Left forelimb (tissue), 1 donor: ENCODE results near the gene FDX2.

Source experiments
- DNase-seq: peaks from one replicate; pipeline ENCODE4 v3.0.0-alpha.2; 2018; ENCODE audit warnings: low spot score

The FDX2 gene

DNA sequence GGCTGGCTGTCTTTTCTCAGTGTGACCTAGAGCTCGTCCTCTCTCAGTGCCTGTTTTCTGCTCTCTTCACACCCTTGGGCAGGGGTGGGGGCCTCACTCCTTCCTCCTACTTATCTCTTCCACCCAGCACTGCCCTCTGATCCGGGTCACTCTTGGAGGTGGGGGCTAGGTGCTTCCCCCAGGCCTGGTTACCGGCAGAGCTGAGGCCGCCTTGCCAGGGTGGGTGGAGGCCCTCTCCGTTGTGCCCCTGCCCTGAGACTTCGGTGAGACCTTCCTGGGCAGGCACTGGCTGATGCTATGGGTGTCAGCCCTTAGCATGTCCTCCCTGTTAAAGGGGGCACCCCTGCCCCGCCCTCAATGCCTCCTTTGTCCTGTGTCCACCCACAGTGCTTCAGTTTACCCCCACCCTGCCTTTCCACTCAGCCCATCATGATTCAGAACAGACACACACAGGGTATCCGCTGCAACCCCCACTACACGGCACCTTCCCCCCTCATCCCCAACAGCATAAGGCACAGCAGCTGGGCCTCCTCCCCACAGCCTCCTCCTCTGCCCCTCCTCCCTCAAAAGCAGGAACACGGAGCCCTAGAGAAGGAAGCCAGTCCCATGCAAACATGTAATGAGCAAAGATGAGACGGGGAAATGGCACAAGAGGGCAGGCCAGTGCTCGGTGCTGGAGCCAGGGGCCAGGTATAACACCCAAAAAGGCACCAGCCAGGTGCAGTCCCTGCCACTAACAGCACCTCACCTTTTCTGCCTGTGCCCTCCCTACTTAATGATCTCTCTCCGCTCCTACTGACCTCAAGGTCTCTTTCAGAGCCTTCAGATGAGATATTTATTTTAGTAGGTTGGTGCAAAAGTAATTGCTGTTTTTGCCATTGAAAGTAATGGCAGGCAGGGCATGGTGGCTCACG is 16.0 kb downstream of the FDX2 start:
- DNase-seq: no peak

DNA sequence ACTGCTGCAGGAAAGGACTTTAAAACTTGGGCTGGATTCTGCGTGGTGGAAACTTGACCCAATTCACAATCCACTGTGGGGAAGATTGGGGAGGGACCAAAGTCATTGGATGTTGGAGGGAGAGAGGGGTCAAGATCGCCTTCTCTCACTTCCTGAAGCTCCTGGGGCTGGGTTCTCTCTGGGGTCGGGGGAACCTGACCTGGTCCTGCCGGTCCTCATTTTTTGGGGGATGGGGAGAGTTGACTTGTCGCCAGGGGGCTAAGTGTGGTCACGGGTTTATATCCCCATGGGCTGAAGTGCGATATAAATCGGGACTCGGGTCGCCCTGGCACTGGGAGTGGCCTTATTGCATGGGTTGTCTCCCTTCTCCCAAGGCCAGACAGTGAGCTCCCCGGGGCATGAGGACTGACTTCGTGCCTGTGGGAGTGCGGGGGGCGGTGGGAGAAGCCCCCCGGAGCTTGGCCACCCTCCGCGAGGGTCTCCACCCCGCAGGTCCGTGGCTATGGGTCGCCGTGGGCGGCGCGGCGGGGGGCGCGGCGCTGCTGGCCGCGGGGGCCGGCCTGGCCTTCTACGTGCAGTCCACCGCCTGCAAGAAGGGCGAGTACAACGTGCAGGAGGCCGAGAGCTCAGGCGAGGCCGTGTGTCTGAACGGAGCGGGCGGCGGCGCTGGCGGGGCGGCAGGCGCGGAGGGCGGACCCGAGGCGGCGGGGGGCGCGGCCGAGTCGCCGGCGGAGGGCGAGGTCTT is 19.8 kb downstream of the FDX2 start:
- no peak for DNase-seq

DNA sequence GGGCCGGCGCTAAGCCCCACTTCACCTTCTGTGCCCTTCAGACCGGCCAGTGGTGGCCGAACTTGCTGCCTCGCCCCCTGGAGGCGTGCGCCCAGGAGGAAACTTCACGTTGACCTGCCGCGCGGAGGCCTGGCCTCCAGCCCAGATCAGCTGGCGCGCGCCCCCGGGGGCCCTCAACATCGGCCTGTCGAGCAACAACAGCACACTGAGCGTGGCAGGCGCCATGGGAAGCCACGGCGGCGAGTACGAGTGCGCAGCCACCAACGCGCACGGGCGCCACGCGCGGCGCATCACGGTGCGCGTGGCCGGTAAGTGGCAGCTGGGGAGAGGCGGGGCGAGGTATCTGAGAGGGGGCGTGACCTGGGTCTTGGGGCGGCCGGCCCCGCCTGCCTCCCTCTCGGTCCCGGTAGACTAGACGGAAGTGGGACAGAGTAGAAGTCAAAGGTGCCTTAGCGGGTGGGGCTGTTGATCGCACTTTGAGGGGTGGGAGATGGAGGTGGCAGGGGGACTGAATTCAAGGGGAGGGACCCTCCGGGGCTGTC is 20.4 kb downstream of the FDX2 start:
- no peak for DNase-seq

DNA sequence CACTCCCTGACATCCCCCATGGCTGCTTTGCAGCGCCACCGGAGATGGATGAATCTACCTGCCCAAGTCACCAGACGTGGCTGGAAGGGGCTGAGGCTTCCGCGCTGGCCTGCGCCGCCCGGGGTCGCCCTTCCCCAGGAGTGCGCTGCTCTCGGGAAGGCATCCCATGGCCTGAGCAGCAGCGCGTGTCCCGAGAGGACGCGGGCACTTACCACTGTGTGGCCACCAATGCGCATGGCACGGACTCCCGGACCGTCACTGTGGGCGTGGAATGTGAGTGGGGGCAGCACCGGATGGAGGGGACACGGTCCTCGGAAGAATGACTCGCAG is 21.5 kb downstream of the FDX2 start:
- DNase-seq: peak; percentile 63

DNA sequence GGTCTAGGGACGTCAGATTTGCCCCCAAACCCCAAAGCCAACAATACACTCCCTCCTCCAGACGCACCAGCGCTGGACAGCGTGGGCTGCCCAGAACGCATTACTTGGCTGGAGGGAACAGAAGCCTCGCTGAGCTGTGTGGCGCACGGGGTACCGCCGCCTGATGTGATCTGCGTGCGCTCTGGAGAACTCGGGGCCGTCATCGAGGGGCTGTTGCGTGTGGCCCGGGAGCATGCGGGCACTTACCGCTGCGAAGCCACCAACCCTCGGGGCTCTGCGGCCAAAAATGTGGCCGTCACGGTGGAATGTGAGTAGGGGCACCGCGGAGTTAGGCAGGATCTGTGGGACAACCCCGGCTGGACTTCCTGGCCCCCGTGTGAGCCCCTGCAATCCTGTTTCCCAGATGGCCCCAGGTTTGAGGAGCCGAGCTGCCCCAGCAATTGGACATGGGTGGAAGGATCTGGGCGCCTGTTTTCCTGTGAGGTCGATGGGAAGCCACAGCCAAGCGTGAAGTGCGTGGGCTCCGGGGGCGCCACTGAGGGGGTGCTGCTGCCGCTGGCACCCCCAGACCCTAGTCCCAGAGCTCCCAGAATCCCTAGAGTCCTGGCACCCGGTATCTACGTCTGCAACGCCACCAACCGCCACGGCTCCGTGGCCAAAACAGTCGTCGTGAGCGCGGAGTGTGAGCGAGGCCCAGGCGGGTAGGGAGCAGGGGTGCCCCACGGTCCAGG is 22.0 kb downstream of the FDX2 start:
- no peak for DNase-seq

DNA sequence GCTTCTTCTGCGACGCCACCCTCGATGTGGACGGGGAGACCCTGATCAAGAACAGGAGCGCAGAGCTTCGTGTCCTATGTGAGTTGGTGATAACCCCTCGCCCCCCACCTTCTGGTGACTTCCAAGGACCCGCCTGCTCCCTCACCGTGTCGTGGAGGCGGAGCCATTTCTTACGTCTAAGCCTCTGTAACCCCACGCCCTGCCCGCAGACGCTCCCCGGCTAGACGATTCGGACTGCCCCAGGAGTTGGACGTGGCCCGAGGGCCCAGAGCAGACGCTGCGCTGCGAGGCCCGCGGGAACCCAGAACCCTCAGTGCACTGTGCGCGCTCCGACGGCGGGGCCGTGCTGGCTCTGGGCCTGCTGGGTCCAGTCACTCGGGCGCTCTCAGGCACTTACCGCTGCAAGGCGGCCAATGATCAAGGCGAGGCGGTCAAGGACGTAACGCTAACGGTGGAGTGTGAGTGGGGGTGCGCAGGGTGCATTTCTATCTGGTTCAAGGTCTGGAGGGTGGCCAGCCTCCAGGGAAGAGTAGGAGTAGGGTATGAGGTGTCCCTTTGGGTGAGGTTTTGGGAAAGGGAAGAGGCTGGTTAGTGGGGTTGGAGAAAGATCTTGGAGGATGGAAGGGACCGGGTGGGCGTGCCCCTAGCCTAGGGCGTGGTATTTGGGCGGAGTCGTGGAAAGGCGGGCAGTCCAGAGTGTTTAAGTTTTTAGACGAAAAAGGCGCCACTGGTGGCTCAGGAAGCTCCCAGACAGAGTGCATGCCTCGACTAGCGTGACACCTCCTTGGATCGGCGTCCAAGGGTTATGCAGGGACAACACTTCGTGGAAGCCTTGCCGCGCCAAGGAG is 22.8 kb downstream of the FDX2 start:
- DNase-seq: peak; percentile 62

DNA sequence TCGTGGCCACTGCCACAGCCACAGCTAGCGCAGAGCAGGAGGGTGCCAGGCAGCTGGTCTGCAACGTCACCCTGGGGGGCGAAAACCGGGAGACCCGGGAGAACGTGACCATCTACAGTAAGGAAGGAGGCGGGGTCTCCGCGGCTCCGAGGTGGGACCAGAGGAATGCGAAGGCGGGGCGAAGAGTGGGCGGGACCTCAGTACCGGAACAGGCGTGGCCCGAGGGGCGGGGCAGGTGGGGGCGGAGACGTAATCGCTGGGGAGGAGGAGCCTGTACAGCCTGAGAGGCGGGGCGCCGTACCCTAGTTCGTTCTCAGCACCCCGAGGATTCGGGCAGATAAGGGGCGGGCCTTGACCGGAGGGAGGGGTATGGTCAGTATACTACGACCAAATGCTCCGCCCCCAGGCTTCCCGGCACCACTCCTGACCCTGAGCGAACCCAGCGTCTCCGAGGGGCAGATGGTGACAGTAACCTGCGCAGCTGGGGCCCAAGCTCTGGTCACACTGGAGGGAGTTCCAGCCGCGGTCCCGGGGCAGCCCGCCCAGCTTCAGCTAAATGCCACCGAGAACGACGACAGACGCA is 23.5 kb downstream of the FDX2 start:
- DNase-seq: peak; percentile 73

DNA sequence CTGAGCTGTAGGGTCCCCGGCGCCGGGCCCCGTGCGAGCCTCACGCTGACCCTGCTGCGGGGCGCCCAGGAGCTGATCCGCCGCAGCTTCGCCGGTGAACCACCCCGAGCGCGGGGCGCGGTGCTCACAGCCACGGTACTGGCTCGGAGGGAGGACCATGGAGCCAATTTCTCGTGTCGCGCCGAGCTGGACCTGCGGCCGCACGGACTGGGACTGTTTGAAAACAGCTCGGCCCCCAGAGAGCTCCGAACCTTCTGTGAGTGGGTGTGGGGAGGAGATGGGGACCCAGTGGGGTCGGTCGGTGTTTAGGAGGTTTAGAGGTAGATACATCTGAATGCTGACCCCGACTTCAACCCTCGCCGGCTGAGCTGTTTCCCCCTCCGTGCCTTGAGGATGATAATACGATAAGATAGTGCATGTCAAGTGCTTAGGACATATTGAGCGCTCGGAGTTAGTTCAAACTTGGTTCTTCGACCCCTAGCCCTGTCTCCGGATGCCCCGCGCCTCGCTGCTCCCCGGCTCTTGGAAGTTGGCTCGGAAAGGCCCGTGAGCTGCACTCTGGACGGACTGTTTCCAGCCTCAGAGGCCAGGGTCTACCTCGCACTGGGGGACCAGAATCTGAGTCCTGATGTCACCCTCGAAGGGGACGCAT is 24.1 kb downstream of the FDX2 start:
- DNase-seq: peak; percentile 64

DNA sequence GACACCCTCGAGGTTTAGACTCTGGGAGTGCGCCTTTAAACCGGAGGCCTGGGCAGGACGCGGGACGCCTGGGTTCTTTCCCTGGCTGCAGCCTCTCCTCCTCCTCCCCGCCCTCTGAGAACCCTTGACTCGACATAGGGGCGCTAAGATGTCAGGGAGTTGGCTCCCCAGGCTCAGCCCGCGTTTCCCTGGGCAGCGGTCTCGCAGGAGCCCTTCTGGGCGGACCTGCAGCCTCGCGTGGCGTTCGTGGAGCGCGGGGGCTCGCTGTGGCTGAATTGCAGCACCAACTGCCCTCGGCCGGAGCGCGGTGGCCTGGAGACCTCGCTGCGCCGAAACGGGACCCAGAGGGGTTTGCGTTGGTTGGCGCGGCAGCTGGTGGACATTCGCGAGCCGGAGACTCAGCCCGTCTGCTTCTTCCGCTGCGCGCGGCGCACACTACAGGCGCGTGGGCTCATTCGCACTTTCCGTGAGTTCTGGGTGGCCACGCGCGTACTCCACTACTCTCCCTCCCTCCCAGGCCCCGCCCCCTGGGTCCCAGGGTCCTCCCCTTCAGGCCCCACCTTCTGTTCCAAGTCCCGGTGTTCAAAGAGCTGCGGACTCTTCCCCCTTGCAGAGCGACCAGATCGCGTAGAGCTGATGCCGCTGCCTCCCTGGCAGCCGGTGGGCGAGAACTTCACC is 24.8 kb downstream of the FDX2 start:
- peak; percentile 67 for DNase-seq

DNA sequence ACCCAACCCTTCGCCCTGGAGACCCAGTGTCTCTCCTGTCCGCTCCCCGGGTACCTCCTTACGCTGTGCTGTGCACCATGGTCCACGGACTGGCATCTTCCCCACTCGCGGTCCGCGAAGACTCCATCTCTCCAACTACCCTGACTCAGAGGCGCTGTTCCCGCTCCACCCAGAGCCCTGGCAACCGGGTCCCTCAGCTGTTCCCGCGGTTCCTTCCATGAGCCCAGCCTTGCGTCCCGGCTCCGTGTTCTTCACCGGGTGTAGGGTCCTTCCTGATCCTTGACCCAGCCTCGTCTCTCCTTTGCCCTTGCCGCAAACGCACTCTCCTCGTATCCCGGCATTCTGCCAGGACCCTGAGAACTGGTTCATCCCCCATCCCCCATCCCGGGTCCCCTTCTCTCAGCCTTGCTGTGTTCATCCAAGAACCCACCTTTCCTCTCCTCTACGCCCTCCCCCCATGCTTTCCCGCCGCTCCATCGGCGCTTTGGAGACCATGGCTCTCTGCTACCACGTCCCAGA is 25.4 kb downstream of the FDX2 start:
- no peak for DNase-seq

DNA sequence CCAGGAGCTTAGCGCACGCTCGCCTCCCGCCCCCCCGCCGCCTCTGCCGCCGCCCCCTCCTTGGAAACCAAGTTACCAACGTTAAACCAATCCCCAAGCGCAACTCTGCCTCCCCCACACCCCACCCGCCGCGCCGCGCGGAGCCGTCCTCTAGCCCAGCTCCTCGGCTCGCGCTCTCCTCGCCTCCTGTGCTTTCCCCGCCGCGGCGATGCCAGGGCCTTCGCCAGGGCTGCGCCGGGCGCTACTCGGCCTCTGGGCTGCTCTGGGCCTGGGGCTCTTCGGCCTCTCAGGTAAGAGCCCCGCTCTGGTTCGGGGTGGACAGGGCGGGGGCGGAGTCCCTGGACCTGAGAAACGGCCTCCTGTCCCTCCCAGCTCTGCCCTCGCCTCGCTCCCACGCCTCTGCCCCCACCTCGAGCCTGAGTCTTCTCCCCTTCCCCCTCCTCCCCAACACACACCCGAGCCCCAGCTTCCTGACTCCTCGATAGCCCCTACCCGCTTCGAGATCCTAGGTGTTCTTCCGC is 25.9 kb downstream of the FDX2 start, which contains the start of gene ICAM5:
Gene ICAM5 (plus strand): TSS at position 117 of the 521 bp plus-strand sequence. CDS start 92 bp downstream, at position 209.
- DNase-seq: no peak

DNA sequence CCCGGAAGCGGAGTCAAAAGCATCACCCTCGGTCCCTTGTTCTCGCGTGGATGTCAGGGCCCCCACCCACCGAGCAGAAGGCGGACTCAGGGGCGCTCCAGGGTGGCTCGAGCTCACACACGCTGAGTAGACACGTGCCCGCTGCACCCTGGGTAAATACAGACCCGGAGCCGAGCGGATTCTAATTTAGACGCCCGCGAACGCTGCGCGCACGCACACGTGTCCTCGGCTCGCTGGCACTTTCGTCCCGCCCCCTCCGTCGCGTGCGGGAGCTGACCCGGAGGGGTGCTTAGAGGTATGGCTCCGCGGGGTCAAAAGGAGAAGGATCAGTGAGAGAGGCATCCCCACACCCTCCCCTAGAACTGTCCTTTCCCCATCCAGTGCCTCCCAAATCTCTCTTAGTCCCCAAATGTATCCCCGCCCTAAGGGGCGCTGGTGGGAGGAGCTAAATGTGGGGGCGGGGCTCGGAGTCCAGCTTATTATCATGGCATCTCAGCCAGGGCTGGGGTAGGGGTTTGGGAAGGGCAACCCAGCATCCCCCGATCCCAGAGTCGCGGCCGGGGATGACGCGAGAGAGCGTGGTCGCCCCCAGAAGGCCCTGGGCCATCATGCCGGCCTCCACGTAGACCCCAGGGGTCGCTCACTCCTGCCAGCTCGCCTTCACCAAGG is 26.5 kb downstream of the FDX2 start:
- no peak for DNase-seq

DNA sequence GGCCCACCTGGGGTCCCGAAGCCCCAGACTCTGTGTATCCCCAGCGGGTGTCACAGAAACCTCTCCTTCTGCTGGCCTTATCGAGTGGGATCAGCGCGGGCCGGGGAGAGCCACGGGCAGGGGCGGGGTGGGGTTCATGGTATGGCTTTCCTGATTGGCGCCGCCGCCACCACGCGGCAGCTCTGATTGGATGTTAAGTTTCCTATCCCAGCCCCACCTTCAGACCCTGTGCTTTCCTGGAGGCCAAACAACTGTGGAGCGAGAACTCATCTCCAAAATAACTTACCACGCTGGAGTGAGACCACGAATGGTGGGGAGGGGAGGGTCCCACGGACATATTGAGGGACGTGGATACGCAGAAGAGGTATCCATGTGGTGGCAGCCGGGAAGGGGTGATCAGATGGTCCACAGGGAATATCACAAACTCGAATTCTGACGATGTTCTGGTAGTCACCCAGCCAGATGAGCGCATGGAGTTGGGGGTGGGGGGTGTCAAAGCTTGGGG is 27.1 kb downstream of the FDX2 start:
- peak; percentile 65 for DNase-seq

DNA sequence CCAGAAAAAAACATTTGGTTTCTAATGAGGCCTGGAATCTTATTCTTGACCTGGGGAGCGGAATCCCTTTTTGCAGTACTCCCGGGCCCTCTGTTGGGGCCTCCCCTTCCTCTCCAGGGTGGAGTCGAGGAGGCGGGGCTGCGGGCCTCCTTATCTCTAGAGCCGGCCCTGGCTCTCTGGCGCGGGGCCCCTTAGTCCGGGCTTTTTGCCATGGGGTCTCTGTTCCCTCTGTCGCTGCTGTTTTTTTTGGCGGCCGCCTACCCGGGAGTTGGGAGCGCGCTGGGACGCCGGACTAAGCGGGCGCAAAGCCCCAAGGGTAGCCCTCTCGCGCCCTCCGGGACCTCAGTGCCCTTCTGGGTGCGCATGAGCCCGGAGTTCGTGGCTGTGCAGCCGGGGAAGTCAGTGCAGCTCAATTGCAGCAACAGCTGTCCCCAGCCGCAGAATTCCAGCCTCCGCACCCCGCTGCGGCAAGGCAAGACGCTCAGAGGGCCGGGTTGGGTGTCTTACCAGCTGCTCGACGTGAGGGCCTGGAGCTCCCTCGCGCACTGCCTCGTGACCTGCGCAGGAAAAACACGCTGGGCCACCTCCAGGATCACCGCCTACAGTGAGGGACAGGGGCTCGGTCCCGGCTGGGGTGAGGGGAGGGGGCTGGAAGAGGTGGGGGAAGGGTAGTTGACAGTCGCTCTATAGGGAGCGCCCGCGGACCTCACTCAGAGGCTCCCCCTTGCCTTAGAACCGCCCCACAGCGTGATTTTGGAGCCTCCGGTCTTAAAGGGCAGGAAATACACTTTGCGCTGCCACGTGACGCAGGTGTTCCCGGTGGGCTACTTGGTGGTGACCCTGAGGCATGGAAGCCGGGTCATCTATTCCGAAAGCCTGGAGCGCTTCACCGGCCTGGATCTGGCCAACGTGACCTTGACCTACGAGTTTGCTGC is 28.7 kb downstream of the FDX2 start, which contains the start of gene ICAM4:
Gene ICAM4 (plus strand): TSS at position 153 of the 935 bp plus-strand sequence. CDS start 58 bp downstream, at position 211.
- DNase-seq: no peak

DNA sequence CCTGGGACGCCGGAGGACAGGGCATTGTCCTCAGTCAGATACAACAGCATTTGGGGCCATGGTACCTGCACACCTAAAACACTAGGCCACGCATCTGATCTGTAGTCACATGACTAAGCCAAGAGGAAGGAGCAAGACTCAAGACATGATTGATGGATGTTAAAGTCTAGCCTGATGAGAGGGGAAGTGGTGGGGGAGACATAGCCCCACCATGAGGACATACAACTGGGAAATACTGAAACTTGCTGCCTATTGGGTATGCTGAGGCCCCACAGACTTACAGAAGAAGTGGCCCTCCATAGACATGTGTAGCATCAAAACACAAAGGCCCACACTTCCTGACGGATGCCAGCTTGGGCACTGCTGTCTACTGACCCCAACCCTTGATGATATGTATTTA is 30.4 kb downstream of the FDX2 start:
- DNase-seq: no peak

DNA sequence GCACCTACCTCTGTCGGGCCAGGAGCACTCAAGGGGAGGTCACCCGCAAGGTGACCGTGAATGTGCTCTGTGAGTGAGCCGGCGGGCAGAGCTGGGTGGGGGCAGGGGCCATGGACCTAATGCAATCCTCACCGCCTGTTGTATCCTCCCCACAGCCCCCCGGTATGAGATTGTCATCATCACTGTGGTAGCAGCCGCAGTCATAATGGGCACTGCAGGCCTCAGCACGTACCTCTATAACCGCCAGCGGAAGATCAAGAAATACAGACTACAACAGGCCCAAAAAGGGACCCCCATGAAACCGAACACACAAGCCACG is 30.9 kb downstream of the FDX2 start:
- no peak for DNase-seq
